Measurements from ENCODE around the gene MRTFA.
A peak's percentile ranks its signal among the peaks of the same experiment; 100 is the strongest.
"Not testable (repeated sequence)": the region's sequence is repeated elsewhere in the genome, so short reads cannot be mapped to it uniquely, and the experiment has no call there.

MRTFA gene

GRCh38 chr22:40602231-40602630 is 34.3 kb downstream of the MRTFA start:
- no peak for TF ChIP-seq CTCF (IDR thresholded peaks at IDR 0.05; ENCODE audit: low read depth, low read length)
- H3K4me3 ChIP-seq (ENCODE audit: low read depth, low read length): no peak overlapping the region
- in situ Hi-C loops (cut with HindIII; ENCODE audit: low sequenced_read_pairs): no loop called here
- DNase-seq (ENCODE audit: low read depth, low spot score): peak; percentile 18

GRCh38 chr22:40599731-40600130 is 36.8 kb downstream of the MRTFA start:
- no peak for TF ChIP-seq CTCF (IDR thresholded peaks at IDR 0.05; ENCODE audit: low read depth, low read length)
- in situ Hi-C loops (cut with HindIII; ENCODE audit: low sequenced_read_pairs): no loop called here
- DNase-seq (ENCODE audit: low read depth, low spot score): no peak
- H3K4me3 ChIP-seq (ENCODE audit: low read depth, low read length): no peak overlapping the region

- H3K4me3 ChIP-seq (ENCODE audit: low read depth, low read length); DNase-seq (ENCODE audit: low read depth, low spot score); in situ Hi-C loops (cut with HindIII; ENCODE audit: low sequenced_read_pairs): not testable (repeated sequence)
Observed at GRCh38 chr22:40598712-40599111, 37.8 kb downstream of the MRTFA start.

GRCh38 chr22:40597526-40598430 is 38.7 kb downstream of the MRTFA start:
- DNase-seq (ENCODE audit: low read depth, low spot score): peak; percentile 19
- in situ Hi-C loops (cut with HindIII; ENCODE audit: low sequenced_read_pairs): no loop called here
- no peak for TF ChIP-seq CTCF (IDR thresholded peaks at IDR 0.05; ENCODE audit: low read depth, low read length)
- no peak overlapping the region for H3K4me3 ChIP-seq (ENCODE audit: low read depth, low read length)

GRCh38 chr22:40595497-40596234 is 40.9 kb downstream of the MRTFA start:
- in situ Hi-C loops (cut with HindIII; ENCODE audit: low sequenced_read_pairs): no loop called here
- H3K4me3 ChIP-seq (ENCODE audit: low read depth, low read length): no peak overlapping the region
- TF ChIP-seq CTCF (IDR thresholded peaks at IDR 0.05; ENCODE audit: low read depth, low read length): no peak
- DNase-seq (ENCODE audit: low read depth, low spot score): no peak

- no peak for TF ChIP-seq CTCF (IDR thresholded peaks at IDR 0.05; ENCODE audit: low read depth, low read length)
- in situ Hi-C loops (cut with HindIII; ENCODE audit: low sequenced_read_pairs): no loop called here
- H3K4me3 ChIP-seq (ENCODE audit: low read depth, low read length): no peak overlapping the region
- DNase-seq (ENCODE audit: low read depth, low spot score): no peak
Observed at GRCh38 chr22:40594924-40595323, 41.6 kb downstream of the MRTFA start.

- no peak for DNase-seq (ENCODE audit: low read depth, low spot score)
- in situ Hi-C loops (cut with HindIII; ENCODE audit: low sequenced_read_pairs): no loop called here
- H3K4me3 ChIP-seq (ENCODE audit: low read depth, low read length): no peak overlapping the region
- no peak for TF ChIP-seq CTCF (IDR thresholded peaks at IDR 0.05; ENCODE audit: low read depth, low read length)
Observed at GRCh38 chr22:40594346-40594745, 42.2 kb downstream of the MRTFA start.

Measured in astrocyte of the spinal cord (primary cell).